HCT116 (cell line): ENCODE measurements around the gene P2RY12.

ENCODE experiments used
- ATF3 ChIP-seq: IDR thresholded peaks from 2 replicates; pipeline ENCODE4 v1.6.1; 2012
- CTCF ChIP-seq, 3 experiments: fragments of 200-600 bp in 1 of 3; sonication (generic) in 1 of 3; IDR thresholded peaks in 2 of 3; conservative IDR thresholded peaks in 1 of 3; 2 replicates each; pipeline ENCODE4 v1.5.1; 2012 to 2017; ENCODE audit warnings: low read depth in 2 of 3, low read length in 2 of 3, antibody characterized with exemption in 1 of 3, borderline replicate concordance in 1 of 3, control low read depth in 1 of 3, mild to moderate bottlenecking in 1 of 3, mixed read lengths in 1 of 3, mixed run types in 1 of 3, moderate library complexity in 1 of 3; ENCODE audit not compliant: insufficient read depth in 1 of 3
- EZH2 ChIP-seq: fragments of 200-600 bp; sonication (generic); IDR thresholded peaks from 2 replicates; pipeline ENCODE4 v1.6.1; 2017; ENCODE audit warnings: antibody characterized with exemption, mixed run types
- POLR2A ChIP-seq: IDR thresholded peaks from 2 replicates; pipeline ENCODE4 v1.7.0; 2011; ENCODE audit warnings: borderline replicate concordance; ENCODE audit not compliant: insufficient read depth, insufficient read length; ENCODE audit errors: extremely low read depth
- POLR2AphosphoS5 ChIP-seq: IDR thresholded peaks from 2 replicates; pipeline ENCODE4 v1.6.1; 2011; ENCODE audit warnings: mild to moderate bottlenecking, low read depth, low read length, moderate library complexity
- RAD21 ChIP-seq: IDR thresholded peaks from 2 replicates; pipeline ENCODE4 v1.6.1; 2012; ENCODE audit warnings: low read depth, mild to moderate bottlenecking
- SIN3A ChIP-seq: IDR thresholded peaks from 2 replicates; pipeline ENCODE4 v1.6.1; 2012; ENCODE audit warnings: low read depth
- TCF7L2 ChIP-seq: IDR thresholded peaks from 2 replicates; pipeline ENCODE4 v1.7.0; 2011; ENCODE audit warnings: borderline replicate concordance, inconsistent platforms; ENCODE audit not compliant: insufficient read depth, insufficient read length; ENCODE audit errors: extremely low read depth
- YY1 ChIP-seq: IDR thresholded peaks from 2 replicates; pipeline ENCODE4 v1.6.1; 2011; ENCODE audit warnings: low read length, low read depth, moderate library complexity, mild to moderate bottlenecking; ENCODE audit not compliant: insufficient replicate concordance; ENCODE audit errors: extremely low read depth
- ZNF274 ChIP-seq: fragments of 200-500 bp; sonication (Bioruptor generic); IDR thresholded peaks from 2 replicates; pipeline ENCODE4 v1.6.1; 2014; ENCODE audit warnings: mild to moderate bottlenecking, low read depth, low read length, inconsistent platforms

- TF ChIP-seq CTCF (IDR thresholded peaks at IDR 0.05 in 2 of 3, conservative IDR thresholded peaks at IDR 0.05 in 1 of 3; ENCODE audit: borderline replicate concordance in 1 of 3, insufficient read depth in 1 of 3, low read depth in 2 of 3, low read length in 2 of 3) (peak; percentile 28 to 76 (median 68); a peak in 5 of 6 replicates), TCF7L2 (no peak), ZNF274 (no peak), POLR2AphosphoS5 (no peak), POLR2A (no peak), SIN3A (no peak), YY1 (no peak), EZH2 (no peak), RAD21 (peak; percentile 90), ATF3 (no peak)
Measured at GRCh38 chr3:151290673-151291072, 93.9 kb downstream of the P2RY12 start.
